Endodermal cell (in vitro differentiated cells): ENCODE results near the gene PTPRR. TPM values are rescaled to one million over a fixed set of nuclear protein-coding genes. Genes with fewer than 3 reads are reported as not detected.

ENCODE experiments used
- DNase-seq: peaks from one replicate; pipeline ENCODE4 v3.0.0-alpha.2; 2017
- H3K27ac ChIP-seq: 2 replicates; pipeline ENCODE4 v1.5.1; 2013; ENCODE audit warnings: mild to moderate bottlenecking, low read depth, low read length, moderate library complexity
- H3K27me3 ChIP-seq: 2 replicates; pipeline ENCODE4 v1.6.1; 2013; ENCODE audit warnings: mild to moderate bottlenecking, low read length, moderate library complexity; ENCODE audit not compliant: insufficient read depth, control insufficient read depth, poor library complexity, severe bottlenecking
- H3K36me3 ChIP-seq: 2 replicates; pipeline ENCODE4 v1.7.0; 2013; ENCODE audit warnings: mild to moderate bottlenecking, low read length, moderate library complexity; ENCODE audit not compliant: control insufficient read depth, insufficient read depth
- H3K4me1 ChIP-seq: one replicate; pipeline ENCODE4 v1.7.0; 2013; ENCODE audit warnings: low read length; ENCODE audit not compliant: control insufficient read depth, insufficient read depth
- H3K4me3 ChIP-seq: 2 replicates; pipeline ENCODE4 v1.5.1; 2013; ENCODE audit warnings: mild to moderate bottlenecking, low read length, moderate library complexity
- H3K9ac ChIP-seq: 2 replicates; pipeline ENCODE4 v1.6.1; 2013; ENCODE audit warnings: mild to moderate bottlenecking, low read length, moderate library complexity; ENCODE audit not compliant: poor library complexity, severe bottlenecking; ENCODE audit errors: extremely low read depth
- H3K9me3 ChIP-seq: 2 replicates; pipeline ENCODE4 v1.6.1; 2013; ENCODE audit warnings: mild to moderate bottlenecking, low read length, moderate library complexity; ENCODE audit not compliant: control insufficient read depth
- H3K27ac Mint-ChIP-seq: 2 replicates; pipeline ENCODE4 v1.8.0; 2020; ENCODE audit warnings: mixed read lengths
- H3K27me3 Mint-ChIP-seq: 2 replicates; pipeline ENCODE4 v1.8.0; 2021; ENCODE audit warnings: mild to moderate bottlenecking, mixed read lengths; ENCODE audit not compliant: insufficient read depth
- H3K36me3 Mint-ChIP-seq: 2 replicates; pipeline ENCODE4 v1.8.0; 2020; ENCODE audit warnings: low read depth, mixed read lengths
- H3K4me1 Mint-ChIP-seq: 2 replicates; pipeline ENCODE4 v1.8.0; 2020; ENCODE audit warnings: mixed read lengths
- H3K4me3 Mint-ChIP-seq: 2 replicates; pipeline ENCODE4 v1.8.0; 2020; ENCODE audit warnings: mild to moderate bottlenecking, moderate library complexity, mixed read lengths
- H3K9me3 Mint-ChIP-seq: 2 replicates; pipeline ENCODE4 v1.8.0; 2020; ENCODE audit warnings: mild to moderate bottlenecking, mixed read lengths
- WGBS, 2 experiments: methylation state at CpG; one replicate each; pipeline versions ENCODE4 v1.1.5 to v1.1.7; 2013; ENCODE audit warnings: missing lambda C conversion rate in 2 of 2, mixed read lengths in 1 of 2; ENCODE audit not compliant: insufficient coverage in 1 of 2, insufficient read length in 1 of 2; 5-methylcytosine and 5-hydroxymethylcytosine counted together
- total RNA-seq, 2 donors: library from RNA; stranded (reverse); fragmentation: NEBNext Ultra II Directional in 1 of 2; extraction: Animal tissue kit (Norgen Biotek cat#: 25700) in 1 of 2; gene quantifications; 2 replicates in 1 of 2; 3 replicates in 1 of 2; pipeline ENCODE4 v1.2.1, GENCODE V29; 2021
- TF ChIP-seq, protein P1 (sequence below): fragments of 200-600 bp; sonication (generic); conservative IDR thresholded peaks from 2 replicates; pipeline ENCODE4 v1.5.0; 2021; ENCODE audit warnings: antibody characterized with exemption, mild to moderate bottlenecking

PTPRR gene
- total RNA-seq, 2 donors from 2014 or later, result 0.27 to 0.40 TPM

DNA sequence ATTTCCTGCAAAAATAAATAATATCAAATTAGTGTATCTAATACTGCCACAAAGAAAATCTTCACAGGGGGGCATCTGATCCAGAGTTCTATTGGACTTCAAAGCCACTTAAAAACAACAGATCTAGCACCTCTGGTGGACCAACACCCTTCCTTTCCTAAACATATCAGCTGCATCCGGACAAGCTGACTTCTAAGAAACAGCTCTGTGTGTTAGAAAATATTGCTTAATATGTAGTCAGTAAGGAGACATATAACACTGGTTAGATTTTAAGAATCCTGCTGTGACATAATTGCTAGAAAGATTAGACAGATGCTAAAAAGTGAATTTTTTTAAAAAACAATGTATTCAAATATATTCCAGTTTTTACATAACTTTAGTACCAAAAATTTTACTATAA, 222.2 kb downstream of the PTPRR start:
- TF ChIP-seq, protein P1, sequence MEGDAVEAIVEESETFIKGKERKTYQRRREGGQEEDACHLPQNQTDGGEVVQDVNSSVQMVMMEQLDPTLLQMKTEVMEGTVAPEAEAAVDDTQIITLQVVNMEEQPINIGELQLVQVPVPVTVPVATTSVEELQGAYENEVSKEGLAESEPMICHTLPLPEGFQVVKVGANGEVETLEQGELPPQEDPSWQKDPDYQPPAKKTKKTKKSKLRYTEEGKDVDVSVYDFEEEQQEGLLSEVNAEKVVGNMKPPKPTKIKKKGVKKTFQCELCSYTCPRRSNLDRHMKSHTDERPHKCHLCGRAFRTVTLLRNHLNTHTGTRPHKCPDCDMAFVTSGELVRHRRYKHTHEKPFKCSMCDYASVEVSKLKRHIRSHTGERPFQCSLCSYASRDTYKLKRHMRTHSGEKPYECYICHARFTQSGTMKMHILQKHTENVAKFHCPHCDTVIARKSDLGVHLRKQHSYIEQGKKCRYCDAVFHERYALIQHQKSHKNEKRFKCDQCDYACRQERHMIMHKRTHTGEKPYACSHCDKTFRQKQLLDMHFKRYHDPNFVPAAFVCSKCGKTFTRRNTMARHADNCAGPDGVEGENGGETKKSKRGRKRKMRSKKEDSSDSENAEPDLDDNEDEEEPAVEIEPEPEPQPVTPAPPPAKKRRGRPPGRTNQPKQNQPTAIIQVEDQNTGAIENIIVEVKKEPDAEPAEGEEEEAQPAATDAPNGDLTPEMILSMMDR, result no peak
- Histone ChIP-seq H3K27ac (no peak overlapping the region), H3K36me3 (no peaks in the 10 kb centered on the region), H3K4me3 (no peak overlapping the region), H3K27me3 (no peaks in the 10 kb centered on the region), H3K4me1 (no peaks in the 10 kb centered on the region), H3K9ac (no peak overlapping the region), H3K9me3 (no peaks in the 10 kb centered on the region)
- Mint-ChIP-seq H3K36me3 (no peaks in the 10 kb centered on the region), H3K4me3 (no peak overlapping the region), H3K27me3 (no peaks in the 10 kb centered on the region), H3K27ac (no peak overlapping the region), H3K9me3 (no peaks in the 10 kb centered on the region), H3K4me1 (no peaks in the 10 kb centered on the region)
- 100% methylated on average over 1 of the region's 1 CpG; no CpG with 5 or more reads in 1 of the 2 experiments for WGBS, 2 experiments
- no peak for DNase-seq

DNA sequence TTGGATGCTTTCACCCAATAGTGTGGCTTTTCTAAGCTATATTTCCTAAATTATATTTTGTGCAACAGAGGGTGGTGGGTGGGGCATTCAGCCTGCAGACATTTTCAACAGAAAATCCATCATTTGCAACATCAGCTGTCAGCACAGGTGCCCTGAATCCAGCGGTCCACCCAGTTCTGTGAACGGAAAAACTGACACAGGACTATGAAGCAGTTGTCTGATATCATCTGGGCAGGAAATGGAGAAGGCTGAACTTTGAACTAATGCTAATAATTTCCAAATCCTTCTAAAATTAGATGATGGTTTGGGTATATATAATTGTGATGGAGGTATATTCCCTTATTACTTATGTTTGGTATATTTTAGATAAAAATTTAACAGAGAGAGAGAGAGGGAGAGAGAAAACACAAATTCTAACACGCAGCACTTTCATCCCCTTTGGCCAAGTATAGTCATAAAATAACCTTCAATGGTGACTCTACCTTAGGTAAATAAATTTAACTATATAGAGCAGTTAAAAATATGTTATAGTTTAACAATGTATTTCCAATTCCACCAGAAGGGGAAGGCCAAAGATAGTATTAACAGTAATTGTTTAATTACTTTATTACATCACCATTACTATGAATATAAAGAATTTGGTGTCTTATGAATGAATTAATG, 225.0 kb downstream of the PTPRR start:
- Histone ChIP-seq H3K27me3 (no peaks in the 10 kb centered on the region), H3K36me3 (no peaks in the 10 kb centered on the region), H3K4me3 (no peak overlapping the region), H3K9me3 (no peaks in the 10 kb centered on the region), H3K27ac (no peak overlapping the region), H3K4me1 (no peaks in the 10 kb centered on the region), H3K9ac (no peak overlapping the region)
- Mint-ChIP-seq H3K9me3 (no peaks in the 10 kb centered on the region), H3K27ac (no peak overlapping the region), H3K36me3 (no peaks in the 10 kb centered on the region), H3K27me3 (no peaks in the 10 kb centered on the region), H3K4me3 (no peak overlapping the region), H3K4me1 (no peaks in the 10 kb centered on the region)
- DNase-seq, result no peak
- 80 to 91% methylated on average over 1 to 2 of the region's 3 CpGs for WGBS, 2 experiments
- TF ChIP-seq, protein P1, result no peak

DNA sequence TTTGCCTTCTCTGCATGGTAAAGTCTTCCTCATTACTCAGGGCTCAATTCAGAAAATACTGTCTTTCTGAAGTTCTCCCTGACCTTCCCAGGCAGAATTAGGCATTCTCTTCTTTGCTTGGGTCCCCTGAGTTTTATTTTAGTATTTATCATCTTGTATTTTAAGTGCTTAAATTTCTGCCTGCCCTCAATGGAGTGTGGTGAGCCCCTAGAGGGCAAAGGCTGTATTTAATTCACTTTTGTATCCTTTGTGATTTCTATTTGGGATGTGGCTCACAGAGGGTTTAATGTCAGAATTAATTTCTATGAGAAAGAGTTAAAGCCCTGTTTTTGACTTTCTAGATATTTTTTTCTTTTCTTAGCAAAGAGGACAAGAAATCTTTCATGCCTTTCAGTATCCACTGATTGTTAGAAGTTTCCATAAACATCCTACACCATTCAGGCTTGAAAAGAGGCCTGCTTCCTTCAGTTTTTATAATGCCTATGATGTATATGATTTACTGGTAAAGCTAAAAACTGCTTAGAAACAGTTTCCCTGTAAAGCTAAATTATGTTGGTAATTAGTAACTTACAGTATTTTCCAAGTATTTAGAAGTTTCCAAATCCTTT, 227.8 kb downstream of the PTPRR start:
- TF ChIP-seq, protein P1, result peak; percentile 75
- Histone ChIP-seq H3K4me1 (no peaks in the 10 kb centered on the region), H3K27ac (no peak overlapping the region), H3K9ac (no peak overlapping the region), H3K36me3 (no peaks in the 10 kb centered on the region), H3K9me3 (no peaks in the 10 kb centered on the region), H3K27me3 (no peaks in the 10 kb centered on the region), H3K4me3 (no peak overlapping the region)
- no peaks in the 10 kb centered on the region for H3K36me3 Mint-ChIP-seq
- H3K27me3 Mint-ChIP-seq, result no peaks in the 10 kb centered on the region
- no peak for DNase-seq
- H3K9me3 Mint-ChIP-seq, result no peaks in the 10 kb centered on the region
- no peak overlapping the region for H3K4me3 Mint-ChIP-seq
- no peak overlapping the region for H3K27ac Mint-ChIP-seq
- H3K4me1 Mint-ChIP-seq, result peaks cover 12% of the 10 kb centered on the region
